Measurements from ENCODE around the gene COX11. TPM values are rescaled to one million over a fixed set of nuclear protein-coding genes. Genes with fewer than 3 reads are reported as not detected.

COX11 gene
- total and polyA plus RNA-seq, 2 of the 13 experiments (the other 11 are each of a cell fraction or from before 2014, with no cell fraction given): 103 to 203 TPM

GRCh38 chr17:54968262-54968987 lies at the start of gene COX11, which contains the start of gene STXBP4 (continued):
- TF ChIP-seq ARID3A (IDR thresholded peaks at IDR 0.05; ENCODE audit: low read depth, low read length) (no peak), KDM5B (CRISPR knock-in tag; IDR thresholded peaks at IDR 0.05; ENCODE audit: borderline replicate concordance) (peak; percentile 80; the same call in 1 of the 2 replicates), ZNF513 (CRISPR knock-in tag; conservative IDR thresholded peaks at IDR 0.05) (no peak), SNAPC4 (CRISPR knock-in tag; IDR thresholded peaks at IDR 0.05) (0 out of 2 replicates have a peak, but pooled peaks have one; percentile 29), ZNF335 (CRISPR knock-in tag; IDR thresholded peaks at IDR 0.05) (peak; percentile 82), NFYC (CRISPR knock-in tag; IDR thresholded peaks at IDR 0.05) (peak; percentile 61), REPIN1 (CRISPR knock-in tag; IDR thresholded peaks at IDR 0.05; ENCODE audit: borderline replicate concordance, low read depth) (peak; percentile 97), HMG20B (CRISPR knock-in tag; conservative IDR thresholded peaks at IDR 0.05) (no peak), NFIB (CRISPR knock-in tag; IDR thresholded peaks at IDR 0.05; ENCODE audit: borderline replicate concordance) (no peak; the same call in 1 of the 2 replicates), ZNF512 (CRISPR knock-in tag; IDR thresholded peaks at IDR 0.05) (peak; percentile 67; the same call in 1 of the 2 replicates), FOXJ3 (CRISPR knock-in tag; IDR thresholded peaks at IDR 0.05; ENCODE audit: borderline replicate concordance) (no peak; the same call in 1 of the 2 replicates)
- TF ChIP-seq, protein P1, sequence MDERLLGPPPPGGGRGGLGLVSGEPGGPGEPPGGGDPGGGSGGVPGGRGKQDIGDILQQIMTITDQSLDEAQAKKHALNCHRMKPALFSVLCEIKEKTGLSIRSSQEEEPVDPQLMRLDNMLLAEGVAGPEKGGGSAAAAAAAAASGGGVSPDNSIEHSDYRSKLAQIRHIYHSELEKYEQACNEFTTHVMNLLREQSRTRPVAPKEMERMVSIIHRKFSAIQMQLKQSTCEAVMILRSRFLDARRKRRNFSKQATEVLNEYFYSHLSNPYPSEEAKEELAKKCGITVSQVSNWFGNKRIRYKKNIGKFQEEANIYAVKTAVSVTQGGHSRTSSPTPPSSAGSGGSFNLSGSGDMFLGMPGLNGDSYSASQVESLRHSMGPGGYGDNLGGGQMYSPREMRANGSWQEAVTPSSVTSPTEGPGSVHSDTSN (CRISPR knock-in tag; IDR thresholded peaks at IDR 0.05): no peak
- TF ChIP-seq, protein P2, sequence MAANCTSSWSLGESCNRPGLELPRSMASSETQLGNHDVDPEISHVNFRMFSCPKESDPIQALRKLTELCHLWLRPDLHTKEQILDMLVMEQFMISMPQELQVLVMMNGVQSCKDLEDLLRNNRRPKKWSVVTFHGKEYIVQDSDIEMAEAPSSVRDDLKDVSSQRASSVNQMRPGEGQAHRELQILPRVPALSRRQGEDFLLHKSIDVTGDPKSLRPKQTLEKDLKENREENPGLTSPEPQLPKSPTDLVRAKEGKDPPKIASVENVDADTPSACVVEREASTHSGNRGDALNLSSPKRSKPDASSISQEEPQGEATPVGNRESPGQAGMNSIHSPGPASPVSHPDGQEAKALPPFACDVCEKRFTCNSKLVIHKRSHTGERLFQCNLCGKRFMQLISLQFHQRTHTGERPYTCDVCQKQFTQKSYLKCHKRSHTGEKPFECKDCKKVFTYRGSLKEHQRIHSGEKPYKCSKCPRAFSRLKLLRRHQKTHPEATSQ (CRISPR knock-in tag; IDR thresholded peaks at IDR 0.05; ENCODE audit: borderline replicate concordance): peak; percentile 97
- TF ChIP-seq, protein P3, sequence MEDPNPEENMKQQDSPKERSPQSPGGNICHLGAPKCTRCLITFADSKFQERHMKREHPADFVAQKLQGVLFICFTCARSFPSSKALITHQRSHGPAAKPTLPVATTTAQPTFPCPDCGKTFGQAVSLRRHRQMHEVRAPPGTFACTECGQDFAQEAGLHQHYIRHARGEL (CRISPR knock-in tag; IDR thresholded peaks at IDR 0.05): 0 out of 2 replicates have a peak, but pooled peaks have one; percentile 59
